GM12864 (cell line): ENCODE results near the gene PITPNM3.

Source experiments
- DNase-seq: peaks from one replicate; pipeline ENCODE4 v3.0.0-alpha.2; 2011; ENCODE audit warnings: low read depth
- H3K4me3 ChIP-seq: 2 replicates; pipeline ENCODE4 v1.5.1; 2011; ENCODE audit warnings: mild to moderate bottlenecking, low read depth, low read length, control low read depth
- CTCF ChIP-seq: IDR thresholded peaks from 2 replicates; pipeline ENCODE4 v1.5.1; 2011; ENCODE audit warnings: low read depth, mild to moderate bottlenecking, moderate library complexity, low read length, control low read depth, inconsistent platforms; ENCODE audit errors: missing control alignments

PITPNM3 gene

GRCh38 chr17:6446516-6447100, 109.7 kb downstream of the PITPNM3 start:
- DNase-seq: no peak
- no peak overlapping the region for H3K4me3 ChIP-seq

GRCh38 chr17:6444571-6445335, 111.6 kb downstream of the PITPNM3 start:
- TF ChIP-seq CTCF: no peak
- no peak for DNase-seq
- H3K4me3 ChIP-seq: peak overlapping the region; percentile 58

More at GRCh38 chr17:6446516-6447100, 109.7 kb downstream of the PITPNM3 start:
- TF ChIP-seq CTCF: no peak

- H3K4me3 ChIP-seq: peak within 1 kb of the TSS; percentile 66
- DNase-seq: peak; percentile 59
- no peak for TF ChIP-seq CTCF
Observed at GRCh38 chr17:6443692-6444570, 112.4 kb downstream of the PITPNM3 start, which contains the start of gene PIMREG. Gene PIMREG (plus strand): TSS chr17:6444455. CDS start chr17:6445111, 656 bp downstream.

GRCh38 chr17:6442775-6443174, 113.6 kb downstream of the PITPNM3 start:
- DNase-seq: no peak
- no peak overlapping the region for H3K4me3 ChIP-seq
- TF ChIP-seq CTCF: no peak

GRCh38 chr17:6439951-6440350, 116.4 kb downstream of the PITPNM3 start:
- no peak overlapping the region for H3K4me3 ChIP-seq
- DNase-seq: no peak
- TF ChIP-seq CTCF: no peak

GRCh38 chr17:6437956-6438355, 118.4 kb downstream of the PITPNM3 start:
- no peak overlapping the region for H3K4me3 ChIP-seq
- no peak for DNase-seq
- no peak for TF ChIP-seq CTCF
